ENCODE measurements around the gene PPP1R7. TPM values are rescaled to one million over a fixed set of nuclear protein-coding genes. Genes with fewer than 3 reads are reported as not detected.
A peak's percentile ranks its signal among the peaks of the same experiment; 100 is the strongest.

The PPP1R7 gene
- total RNA-seq, 3 donors from 2014 or later (not counting 1 experiment from before 2014, with no cell fraction given) = 57.8 to 66.3 (median 60.4) TPM

GRCh38 chr2:241146286-241146685 is 4.0 kb upstream of the PPP1R7 start:
- H3K9me3 ChIP-seq (ENCODE audit: control insufficient read depth, insufficient read depth, low read length) = no peaks in the 10 kb centered on the region
- ATAC-seq (no peak), DNase-seq (no peak)
- H3K4me3 ChIP-seq (ENCODE audit: low read length) = no peak overlapping the region
- H3K4me1 Mint-ChIP-seq = peaks cover 23 to 25% of the 10 kb centered on the region in 2 donors
- intact Hi-C loops (cut with micrococcal nuclease) = loop anchor here (5.0 kb wide), 1 partner anchor 211 kb away; the partner anchor contains the start of gene FARP2
- no peak overlapping the region for H3K27ac Mint-ChIP-seq
- peaks cover 13% of the 10 kb centered on the region for H3K4me1 ChIP-seq (ENCODE audit: control insufficient read depth, insufficient read depth, low read length)
- no peaks in the 10 kb centered on the region for H3K36me3 Mint-ChIP-seq
- no peak for TF ChIP-seq CTCF (IDR thresholded peaks at IDR 0.05)
- H3K27me3 Mint-ChIP-seq (ENCODE audit: low read depth in 2 of 2) = no peaks in the 10 kb centered on the region
- H3K36me3 ChIP-seq (ENCODE audit: control insufficient read depth, insufficient read depth, low read length) = peaks cover 4% of the 10 kb centered on the region
- no CpG with 5 or more reads among the region's 4 CpGs for WGBS (ENCODE audit: insufficient coverage)
- peak overlapping the region; percentile 72 for H3K4me3 Mint-ChIP-seq
- no peaks in the 10 kb centered on the region for H3K27me3 ChIP-seq (ENCODE audit: control insufficient read depth, insufficient read depth, low read length)
- H3K9me3 Mint-ChIP-seq = no peaks in the 10 kb centered on the region
- H3K27ac ChIP-seq (ENCODE audit: low read length) = no peak overlapping the region

- H3K27ac ChIP-seq (ENCODE audit: low read length) = no peak overlapping the region
- H3K36me3 ChIP-seq (ENCODE audit: control insufficient read depth, insufficient read depth, low read length) = peaks cover 4% of the 10 kb centered on the region
- no peak for ATAC-seq
- H3K4me3 ChIP-seq (ENCODE audit: low read length) = no peak overlapping the region
- intact Hi-C loops (cut with micrococcal nuclease) = loop anchor here (5.0 kb wide), 1 partner anchor 210 kb away; the partner anchor contains the start of gene FARP2
- no peak for DNase-seq
- peaks cover 14% of the 10 kb centered on the region for H3K4me1 ChIP-seq (ENCODE audit: control insufficient read depth, insufficient read depth, low read length)
- H3K9me3 ChIP-seq (ENCODE audit: control insufficient read depth, insufficient read depth, low read length) = no peaks in the 10 kb centered on the region
- Mint-ChIP-seq H3K27me3 (ENCODE audit: low read depth in 2 of 2) (no peaks in the 10 kb centered on the region), H3K4me1 (peaks cover 34 to 36% of the 10 kb centered on the region in 2 donors), H3K4me3 (peak overlapping the region; percentile 54), H3K9me3 (no peaks in the 10 kb centered on the region), H3K27ac (no peak overlapping the region), H3K36me3 (no peaks in the 10 kb centered on the region)
- H3K27me3 ChIP-seq (ENCODE audit: control insufficient read depth, insufficient read depth, low read length) = no peaks in the 10 kb centered on the region
- no peak for TF ChIP-seq CTCF (IDR thresholded peaks at IDR 0.05)
- WGBS (ENCODE audit: insufficient coverage) = 87% methylated on average over 3 of the region's 3 CpGs
Observed at GRCh38 chr2:241147336-241147735, 2.9 kb upstream of the PPP1R7 start.

- Histone ChIP-seq H3K36me3 (ENCODE audit: control insufficient read depth, insufficient read depth, low read length) (peaks cover under 1% of the 10 kb centered on the region), H3K4me3 (ENCODE audit: low read length) (no peak overlapping the region), H3K9me3 (ENCODE audit: control insufficient read depth, insufficient read depth, low read length) (no peaks in the 10 kb centered on the region), H3K4me1 (ENCODE audit: control insufficient read depth, insufficient read depth, low read length) (peaks cover 14% of the 10 kb centered on the region), H3K27me3 (ENCODE audit: control insufficient read depth, insufficient read depth, low read length) (no peaks in the 10 kb centered on the region), H3K27ac (ENCODE audit: low read length) (no peak overlapping the region)
- Mint-ChIP-seq H3K4me1 (peaks cover 34 to 39% of the 10 kb centered on the region in 2 donors), H3K4me3 (peak overlapping the region; percentile 95), H3K27me3 (ENCODE audit: low read depth in 2 of 2) (no peaks in the 10 kb centered on the region), H3K27ac (peak overlapping the region; percentile 75 to 89), H3K36me3 (no peaks in the 10 kb centered on the region), H3K9me3 (no peaks in the 10 kb centered on the region)
- WGBS (ENCODE audit: insufficient coverage) = 86% methylated on average over 4 of the region's 4 CpGs
- ATAC-seq (no peak), DNase-seq (no peak)
- intact Hi-C loops (cut with micrococcal nuclease) = loop anchor here (5.0 kb wide), 1 partner anchor 209 kb away; the partner anchor contains the start of gene FARP2
- no peak for TF ChIP-seq CTCF (IDR thresholded peaks at IDR 0.05)
Observed at GRCh38 chr2:241148239-241148638, 2.0 kb upstream of the PPP1R7 start.
